Caco-2 (cell line): ENCODE results near the gene ALDH3B1. TPM values are rescaled to one million over a fixed set of nuclear protein-coding genes. Genes with fewer than 3 reads are reported as not detected.
"Not testable (repeated sequence)": the region's sequence is repeated elsewhere in the genome, so short reads cannot be mapped to it uniquely, and the experiment has no call there.

Experiments
- BruUV-seq: library from RNA; stranded (reverse); fragments of 400-500 nt; replicated peaks from 2 replicates; lab custom pipeline; 2021; lab: Mats Ljungman, UMichigan
- CTCF ChIA-PET: fragments of 300-600 bp; sonication (Branson Sonifier 250); formaldehyde crosslinking; loops from one replicate; lab custom pipeline; 2022; ENCODE audit warnings: antibody characterized with exemption; lab: Charles Lee
- POLR2A ChIA-PET: fragments of 300-600 bp; sonication (Branson Sonifier 250); formaldehyde crosslinking; loops from one replicate; lab custom pipeline; 2022; ENCODE audit warnings: antibody characterized with exemption; lab: Charles Lee
- DNase-seq, 2 experiments: peaks; one replicate each; pipeline versions ENCODE4 v3.0.0 to v3.0.0-alpha.2; 2020 to 2022
- H3K27me3 ChIP-seq: replicated peaks from 2 replicates; pipeline ENCODE4 v1.6.0; 2011; ENCODE audit warnings: low read length; ENCODE audit not compliant: control insufficient read depth, insufficient read depth
- H3K36me3 ChIP-seq: 2 replicates; pipeline ENCODE4 v1.5.1; 2011; ENCODE audit warnings: low read length; ENCODE audit not compliant: control insufficient read depth, insufficient read depth
- H3K4me1 ChIP-seq: fragments of 250-450 bp; sonication (Bioruptor Pico); 2 replicates; pipeline ENCODE4 v1.5.1; 2020; ENCODE audit warnings: mild to moderate bottlenecking
- H3K4me3 ChIP-seq: 2 replicates; pipeline ENCODE4 v1.5.1; 2011; ENCODE audit warnings: low read depth, mild to moderate bottlenecking, control low read depth, low read length
- H3K9me3 ChIP-seq: fragments of 250-450 bp; sonication (Bioruptor Pico); 2 replicates; pipeline ENCODE4 v1.5.1; 2020; ENCODE audit warnings: mild to moderate bottlenecking, moderate library complexity
- H3K27ac Mint-ChIP-seq: one replicate; pipeline ENCODE4 v1.8.0; 2022; ENCODE audit warnings: mixed read lengths; ENCODE audit not compliant: unreplicated experiment
- H3K27me3 Mint-ChIP-seq: one replicate; pipeline ENCODE4 v1.8.0; 2022; ENCODE audit warnings: mixed read lengths; ENCODE audit not compliant: insufficient read depth, unreplicated experiment
- H3K36me3 Mint-ChIP-seq: one replicate; pipeline ENCODE4 v1.8.0; 2022; ENCODE audit warnings: mild to moderate bottlenecking, mixed read lengths; ENCODE audit not compliant: insufficient read depth, unreplicated experiment
- H3K4me1 Mint-ChIP-seq: one replicate; pipeline ENCODE4 v1.8.0; 2022; ENCODE audit warnings: low read depth, mixed read lengths; ENCODE audit not compliant: unreplicated experiment
- H3K4me3 Mint-ChIP-seq: one replicate; pipeline ENCODE4 v1.8.0; 2022; ENCODE audit warnings: mild to moderate bottlenecking, moderate library complexity, mixed read lengths; ENCODE audit not compliant: unreplicated experiment
- H3K9me3 Mint-ChIP-seq: one replicate; pipeline ENCODE4 v1.8.0; 2022; ENCODE audit warnings: mixed read lengths; ENCODE audit not compliant: unreplicated experiment
- CTCF ChIP-seq, 2 experiments: fragments of 200-600 bp in 1 of 2; IDR thresholded peaks; 1 replicate in 1 of 2; 2 replicates in 1 of 2; pipeline versions ENCODE4 v1.5.1 to v1.8.0; 2011 to 2022; ENCODE audit warnings: antibody characterized with exemption in 1 of 2, control low read depth in 1 of 2, inconsistent platforms in 1 of 2, low read depth in 1 of 2, low read length in 1 of 2, mild to moderate bottlenecking in 1 of 2, moderate library complexity in 1 of 2; ENCODE audit not compliant: insufficient read depth in 1 of 2, severe bottlenecking in 1 of 2, unreplicated experiment in 1 of 2
- intact Hi-C: fragments of 100-400 bp; cut with micrococcal nuclease; formaldehyde crosslinking; loops from one replicate; pipeline ENCODE4 v1.10.0; 2022; ENCODE audit not compliant: unreplicated experiment
- total RNA-seq: library from RNA; stranded (reverse); gene quantifications from 2 replicates; pipeline ENCODE4 v1.2.3, GENCODE V29; 2022

Gene ALDH3B1
- total RNA-seq, 1 experiment from 2014 or later, result 8.2 TPM

GRCh38 chr11:67974746-67975145, 35.4 kb upstream of the ALDH3B1 start:
- H3K4me1 Mint-ChIP-seq, result peaks cover 29% of the 10 kb centered on the region
- H3K36me3 ChIP-seq, BruUV-seq, H3K9me3 Mint-ChIP-seq, H3K27ac Mint-ChIP-seq, H3K27me3 Mint-ChIP-seq, H3K4me3 ChIP-seq, H3K4me1 ChIP-seq, intact Hi-C loops, H3K9me3 ChIP-seq, H3K36me3 Mint-ChIP-seq, POLR2A ChIA-PET, DNase-seq, CTCF ChIA-PET, H3K27me3 ChIP-seq, H3K4me3 Mint-ChIP-seq: not testable (repeated sequence)

GRCh38 chr11:67978766-67979418, 31.2 kb upstream of the ALDH3B1 start:
- H3K36me3 ChIP-seq, H3K27me3 ChIP-seq, H3K9me3 Mint-ChIP-seq, intact Hi-C loops, POLR2A ChIA-PET, H3K27ac Mint-ChIP-seq, H3K4me1 ChIP-seq, BruUV-seq, H3K27me3 Mint-ChIP-seq, H3K9me3 ChIP-seq, H3K36me3 Mint-ChIP-seq: not testable (repeated sequence)
- peak; percentile 86 for DNase-seq
- H3K4me3 ChIP-seq, result peak overlapping the region; percentile 11; the same call in 1 of the 2 replicates
- Mint-ChIP-seq H3K4me3 (peak overlapping the region; percentile 59), H3K4me1 (peaks cover 27% of the 10 kb centered on the region)
- CTCF ChIA-PET, result interaction anchor here (1.5 kb wide), 1 partner anchor 23 kb away, joined by 14 read pairs; no protein-coding TSS in a partner anchor

GRCh38 chr11:67981226-67981625, 28.9 kb upstream of the ALDH3B1 start:
- BruUV-seq, DNase-seq, H3K27ac Mint-ChIP-seq, H3K27me3 ChIP-seq, POLR2A ChIA-PET, H3K4me3 Mint-ChIP-seq, H3K9me3 Mint-ChIP-seq, H3K4me1 ChIP-seq, H3K9me3 ChIP-seq, H3K4me3 ChIP-seq, intact Hi-C loops, H3K36me3 ChIP-seq, H3K36me3 Mint-ChIP-seq, H3K27me3 Mint-ChIP-seq: not testable (repeated sequence)
- H3K4me1 Mint-ChIP-seq, result peaks cover 27% of the 10 kb centered on the region
- CTCF ChIA-PET, result interaction anchor here (1.7 kb wide), 1 partner anchor 26 kb away, joined by 7 read pairs; no protein-coding TSS in a partner anchor

- H3K9me3 Mint-ChIP-seq, POLR2A ChIA-PET, H3K27me3 ChIP-seq, CTCF ChIA-PET, H3K27me3 Mint-ChIP-seq, H3K4me1 ChIP-seq, intact Hi-C loops, DNase-seq, H3K36me3 ChIP-seq, H3K9me3 ChIP-seq, H3K4me3 ChIP-seq, H3K36me3 Mint-ChIP-seq, H3K4me3 Mint-ChIP-seq, H3K27ac Mint-ChIP-seq, BruUV-seq: not testable (repeated sequence)
- peaks cover 27% of the 10 kb centered on the region for H3K4me1 Mint-ChIP-seq
Measured at GRCh38 chr11:67982255-67982857, 27.8 kb upstream of the ALDH3B1 start.

- peaks cover 15% of the 10 kb centered on the region for H3K4me1 Mint-ChIP-seq
- CTCF ChIA-PET, result no interaction called here
Measured at GRCh38 chr11:67983951-67984350, 26.2 kb upstream of the ALDH3B1 start.

More at GRCh38 chr11:67983951-67984350, 26.2 kb upstream of the ALDH3B1 start:
- H3K4me1 ChIP-seq, result peaks cover 3% of the 10 kb centered on the region
- Mint-ChIP-seq H3K9me3 (no peaks in the 10 kb centered on the region), H3K4me3 (no peak overlapping the region), H3K36me3 (peaks cover 4% of the 10 kb centered on the region), H3K27ac (no peak overlapping the region), H3K27me3 (no peaks in the 10 kb centered on the region)
- POLR2A ChIA-PET, result no interaction called here
- no peaks in the 10 kb centered on the region for H3K36me3 ChIP-seq
- no peak for DNase-seq
- H3K9me3 ChIP-seq, result no peaks in the 10 kb centered on the region
- H3K27me3 ChIP-seq, result no peaks in the 10 kb centered on the region
- H3K4me3 ChIP-seq, result no peak overlapping the region
- intact Hi-C loops, result no loop called here
- BruUV-seq, result no TSS peak
- TF ChIP-seq CTCF (IDR thresholded peaks at IDR 0.05; ENCODE audit: insufficient read depth in 1 of 2, low read depth in 1 of 2, low read length in 1 of 2, severe bottlenecking in 1 of 2, unreplicated experiment in 1 of 2), result no peak
